Measurements from ENCODE around the gene PUDP. TPM values are rescaled to one million over a fixed set of nuclear protein-coding genes. Genes with fewer than 3 reads are reported as not detected.

PUDP gene
- total RNA-seq, 2 donors from 2014 or later, result 17.2 to 27.0 TPM

- H3K36me3 ChIP-seq, result no peaks in the 10 kb centered on the region
- no peaks in the 10 kb centered on the region for H3K9me3 ChIP-seq
- no peaks in the 10 kb centered on the region for H3K27me3 ChIP-seq
- peak within 1 kb of the TSS; percentile 78 to 80 for H3K4me3 ChIP-seq
- H3K4me1 ChIP-seq, result peaks cover 0 to 6% of the 10 kb centered on the region in 2 donors
- no peak for TF ChIP-seq CTCF (IDR thresholded peaks at IDR 0.05)
- DNase-seq (ENCODE audit: low spot score), result peak; percentile 60
- peak within 1 kb of the TSS; percentile 81 to 90 for H3K27ac ChIP-seq
Measured at GRCh38 chrX:7147413-7147977, 458 bp downstream of the PUDP start, which contains the start of gene STS. STS (plus strand) TSS chrX:7147712; CDS start chrX:7253200, 105,488 bp downstream.

GRCh38 chrX:7146703-7147412 is 1.1 kb downstream of the PUDP start:
- peaks cover 0 to under 1% of the 10 kb centered on the region in 2 donors for H3K9me3 ChIP-seq
- no peaks in the 10 kb centered on the region for H3K36me3 ChIP-seq
- TF ChIP-seq CTCF (IDR thresholded peaks at IDR 0.05), result no peak
- peak overlapping the region; percentile 78 to 80 for H3K4me3 ChIP-seq
- DNase-seq (ENCODE audit: low spot score), result peak; percentile 61
- H3K27me3 ChIP-seq, result no peaks in the 10 kb centered on the region
- peak overlapping the region; percentile 81 to 90 for H3K27ac ChIP-seq
- peaks cover 0 to 6% of the 10 kb centered on the region in 2 donors for H3K4me1 ChIP-seq

- Histone ChIP-seq H3K36me3 (no peaks in the 10 kb centered on the region), H3K27ac (no peak overlapping the region), H3K4me1 (peaks cover 0 to 6% of the 10 kb centered on the region in 2 donors), H3K9me3 (peaks cover 0 to 7% of the 10 kb centered on the region in 2 donors), H3K27me3 (no peaks in the 10 kb centered on the region), H3K4me3 (no peak overlapping the region)
- no peak for DNase-seq (ENCODE audit: low spot score)
- TF ChIP-seq CTCF (IDR thresholded peaks at IDR 0.05), result no peak
Measured at GRCh38 chrX:7146020-7146702, 1.8 kb downstream of the PUDP start.

GRCh38 chrX:7145454-7145853 is 2.5 kb downstream of the PUDP start:
- no peak overlapping the region for H3K4me3 ChIP-seq
- H3K27ac ChIP-seq, result no peak overlapping the region
- peaks cover 0 to 6% of the 10 kb centered on the region in 2 donors for H3K4me1 ChIP-seq
- TF ChIP-seq CTCF (IDR thresholded peaks at IDR 0.05), result no peak
- DNase-seq (ENCODE audit: low spot score), result no peak
- H3K9me3 ChIP-seq, result peaks cover 0 to 9% of the 10 kb centered on the region in 2 donors
- no peaks in the 10 kb centered on the region for H3K27me3 ChIP-seq
- no peaks in the 10 kb centered on the region for H3K36me3 ChIP-seq

GRCh38 chrX:7143941-7144525 is 3.9 kb downstream of the PUDP start:
- no peak overlapping the region for H3K4me3 ChIP-seq
- H3K4me1 ChIP-seq, result peaks cover 0 to 6% of the 10 kb centered on the region in 2 donors
- no peak for DNase-seq (ENCODE audit: low spot score)
- H3K36me3 ChIP-seq, result no peaks in the 10 kb centered on the region
- H3K27me3 ChIP-seq, result no peaks in the 10 kb centered on the region
- peaks cover 0 to 9% of the 10 kb centered on the region in 2 donors for H3K9me3 ChIP-seq
- no peak for TF ChIP-seq CTCF (IDR thresholded peaks at IDR 0.05)
- H3K27ac ChIP-seq, result no peak overlapping the region
